Stimulated activated CD8-positive, alpha-beta memory T cell treated with anti-CD3 and anti-CD28 coated beads, Interleukin-12 subunit alpha, Interleukin-12 subunit beta, amount 100 ng/mL, for 4 hours (primary cell): ENCODE data around the gene GAGE12H.
"Not testable (repeated sequence)": the region's sequence is repeated elsewhere in the genome, so short reads cannot be mapped to it uniquely, and the experiment has no call there.

ENCODE experiments used
- DNase-seq: peaks from one replicate; pipeline ENCODE4 v3.0.0-alpha.2; 2020; ENCODE audit warnings: low read depth

GAGE12H gene, protein sequence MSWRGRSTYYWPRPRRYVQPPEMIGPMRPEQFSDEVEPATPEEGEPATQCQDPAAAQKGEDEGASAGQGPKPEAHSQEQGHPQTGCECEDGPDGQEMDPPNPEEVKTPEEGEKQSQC

DNA sequence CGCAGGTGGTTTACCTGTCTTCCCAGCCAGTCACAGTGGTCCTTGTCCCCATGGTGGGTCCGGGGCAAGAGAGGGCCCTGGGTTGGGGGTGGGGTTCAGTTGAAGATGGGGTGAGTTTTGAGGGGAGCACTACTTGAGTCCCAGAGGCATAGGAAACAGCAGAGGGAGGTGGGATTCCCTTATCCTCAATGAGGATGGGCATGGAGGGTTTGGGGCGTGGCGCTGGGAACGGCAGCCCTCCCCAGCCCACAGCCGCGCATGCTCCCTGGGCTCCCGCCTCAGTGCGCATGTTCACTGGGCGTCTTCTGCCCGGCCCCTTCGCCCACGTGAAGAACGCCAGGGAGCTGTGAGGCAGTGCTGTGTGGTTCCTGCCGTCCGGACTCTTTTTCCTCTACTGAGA is at the start of gene GAGE12H:
Gene GAGE12H (plus strand): TSS at position 301 of the 400 bp plus-strand sequence. CDS start 1,155 bp downstream, outside the sequence.
- not testable (repeated sequence) for DNase-seq

DNA sequence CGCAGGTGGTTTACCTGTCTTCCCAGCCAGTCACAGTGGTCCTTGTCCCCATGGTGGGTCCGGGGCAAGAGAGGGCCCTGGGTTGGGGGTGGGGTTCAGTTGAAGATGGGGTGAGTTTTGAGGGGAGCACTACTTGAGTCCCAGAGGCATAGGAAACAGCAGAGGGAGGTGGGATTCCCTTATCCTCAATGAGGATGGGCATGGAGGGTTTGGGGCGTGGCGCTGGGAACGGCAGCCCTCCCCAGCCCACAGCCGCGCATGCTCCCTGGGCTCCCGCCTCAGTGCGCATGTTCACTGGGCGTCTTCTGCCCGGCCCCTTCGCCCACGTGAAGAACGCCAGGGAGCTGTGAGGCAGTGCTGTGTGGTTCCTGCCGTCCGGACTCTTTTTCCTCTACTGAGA is 47.9 kb upstream of the GAGE12H start, which contains the start of gene GAGE12C:
Gene GAGE12C (plus strand): TSS at position 301 of the 400 bp plus-strand sequence. CDS start 1,155 bp downstream, outside the sequence.
- not testable (repeated sequence) for DNase-seq

DNA sequence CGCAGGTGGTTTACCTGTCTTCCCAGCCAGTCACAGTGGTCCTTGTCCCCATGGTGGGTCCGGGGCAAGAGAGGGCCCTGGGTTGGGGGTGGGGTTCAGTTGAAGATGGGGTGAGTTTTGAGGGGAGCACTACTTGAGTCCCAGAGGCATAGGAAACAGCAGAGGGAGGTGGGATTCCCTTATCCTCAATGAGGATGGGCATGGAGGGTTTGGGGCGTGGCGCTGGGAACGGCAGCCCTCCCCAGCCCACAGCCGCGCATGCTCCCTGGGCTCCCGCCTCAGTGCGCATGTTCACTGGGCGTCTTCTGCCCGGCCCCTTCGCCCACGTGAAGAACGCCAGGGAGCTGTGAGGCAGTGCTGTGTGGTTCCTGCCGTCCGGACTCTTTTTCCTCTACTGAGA is 38.3 kb upstream of the GAGE12H start, which contains the start of gene GAGE12D:
Gene GAGE12D (plus strand): TSS at position 301 of the 400 bp plus-strand sequence. CDS start 1,155 bp downstream, outside the sequence.
- not testable (repeated sequence) for DNase-seq

DNA sequence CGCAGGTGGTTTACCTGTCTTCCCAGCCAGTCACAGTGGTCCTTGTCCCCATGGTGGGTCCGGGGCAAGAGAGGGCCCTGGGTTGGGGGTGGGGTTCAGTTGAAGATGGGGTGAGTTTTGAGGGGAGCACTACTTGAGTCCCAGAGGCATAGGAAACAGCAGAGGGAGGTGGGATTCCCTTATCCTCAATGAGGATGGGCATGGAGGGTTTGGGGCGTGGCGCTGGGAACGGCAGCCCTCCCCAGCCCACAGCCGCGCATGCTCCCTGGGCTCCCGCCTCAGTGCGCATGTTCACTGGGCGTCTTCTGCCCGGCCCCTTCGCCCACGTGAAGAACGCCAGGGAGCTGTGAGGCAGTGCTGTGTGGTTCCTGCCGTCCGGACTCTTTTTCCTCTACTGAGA is 28.8 kb upstream of the GAGE12H start, which contains the start of gene GAGE12E:
Gene GAGE12E (plus strand): TSS at position 301 of the 400 bp plus-strand sequence. CDS start 1,155 bp downstream, outside the sequence.
- not testable (repeated sequence) for DNase-seq

DNA sequence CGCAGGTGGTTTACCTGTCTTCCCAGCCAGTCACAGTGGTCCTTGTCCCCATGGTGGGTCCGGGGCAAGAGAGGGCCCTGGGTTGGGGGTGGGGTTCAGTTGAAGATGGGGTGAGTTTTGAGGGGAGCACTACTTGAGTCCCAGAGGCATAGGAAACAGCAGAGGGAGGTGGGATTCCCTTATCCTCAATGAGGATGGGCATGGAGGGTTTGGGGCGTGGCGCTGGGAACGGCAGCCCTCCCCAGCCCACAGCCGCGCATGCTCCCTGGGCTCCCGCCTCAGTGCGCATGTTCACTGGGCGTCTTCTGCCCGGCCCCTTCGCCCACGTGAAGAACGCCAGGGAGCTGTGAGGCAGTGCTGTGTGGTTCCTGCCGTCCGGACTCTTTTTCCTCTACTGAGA is 19.2 kb upstream of the GAGE12H start, which contains the start of gene GAGE12F:
Gene GAGE12F (plus strand): TSS at position 301 of the 400 bp plus-strand sequence. CDS start 1,155 bp downstream, outside the sequence.
- DNase-seq = not testable (repeated sequence)

DNA sequence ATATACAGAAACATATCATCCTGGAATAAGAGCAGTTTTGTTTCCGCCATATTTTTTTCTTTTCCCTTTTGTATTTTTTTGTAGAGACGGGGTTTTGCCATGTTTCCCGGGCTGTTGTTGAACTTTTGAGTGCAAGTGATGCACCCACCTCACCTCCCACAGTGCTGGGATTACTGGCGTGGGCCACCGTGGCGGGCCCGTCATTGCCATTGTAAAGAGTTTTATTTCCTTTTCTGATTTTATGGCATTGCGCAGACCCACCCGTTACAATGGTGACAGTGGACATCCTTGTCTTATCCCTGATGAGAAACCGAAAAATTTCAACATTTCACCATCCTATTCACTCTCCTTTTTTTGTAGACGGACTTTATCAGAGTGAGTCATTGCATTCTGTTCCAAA is 11.0 kb upstream of the GAGE12H start:
- DNase-seq = not testable (repeated sequence)

DNA sequence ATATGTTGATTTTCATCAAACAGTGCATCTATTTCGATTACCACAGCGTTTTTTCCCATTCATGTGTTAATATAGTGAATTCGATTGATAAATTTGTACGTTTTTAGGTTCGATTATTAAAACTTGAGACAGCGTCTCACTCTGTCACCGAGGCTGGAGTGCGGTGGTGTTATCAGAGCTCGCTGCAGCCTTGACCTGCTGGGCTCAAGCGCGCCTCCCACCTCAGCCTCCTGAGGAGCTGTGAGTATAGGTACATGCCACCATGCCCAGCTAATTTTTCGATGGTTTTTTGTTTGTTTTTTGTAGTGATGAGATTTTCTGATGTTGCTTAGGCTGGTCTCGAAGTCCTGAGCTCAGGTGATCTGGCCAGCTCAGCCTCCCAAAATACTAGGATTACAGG is 10.6 kb upstream of the GAGE12H start:
- not testable (repeated sequence) for DNase-seq

DNA sequence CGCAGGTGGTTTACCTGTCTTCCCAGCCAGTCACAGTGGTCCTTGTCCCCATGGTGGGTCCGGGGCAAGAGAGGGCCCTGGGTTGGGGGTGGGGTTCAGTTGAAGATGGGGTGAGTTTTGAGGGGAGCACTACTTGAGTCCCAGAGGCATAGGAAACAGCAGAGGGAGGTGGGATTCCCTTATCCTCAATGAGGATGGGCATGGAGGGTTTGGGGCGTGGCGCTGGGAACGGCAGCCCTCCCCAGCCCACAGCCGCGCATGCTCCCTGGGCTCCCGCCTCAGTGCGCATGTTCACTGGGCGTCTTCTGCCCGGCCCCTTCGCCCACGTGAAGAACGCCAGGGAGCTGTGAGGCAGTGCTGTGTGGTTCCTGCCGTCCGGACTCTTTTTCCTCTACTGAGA is 9.6 kb upstream of the GAGE12H start, which contains the start of gene GAGE12G:
Gene GAGE12G (plus strand): TSS at position 301 of the 400 bp plus-strand sequence. CDS start 1,155 bp downstream, outside the sequence.
- not testable (repeated sequence) for DNase-seq

DNA sequence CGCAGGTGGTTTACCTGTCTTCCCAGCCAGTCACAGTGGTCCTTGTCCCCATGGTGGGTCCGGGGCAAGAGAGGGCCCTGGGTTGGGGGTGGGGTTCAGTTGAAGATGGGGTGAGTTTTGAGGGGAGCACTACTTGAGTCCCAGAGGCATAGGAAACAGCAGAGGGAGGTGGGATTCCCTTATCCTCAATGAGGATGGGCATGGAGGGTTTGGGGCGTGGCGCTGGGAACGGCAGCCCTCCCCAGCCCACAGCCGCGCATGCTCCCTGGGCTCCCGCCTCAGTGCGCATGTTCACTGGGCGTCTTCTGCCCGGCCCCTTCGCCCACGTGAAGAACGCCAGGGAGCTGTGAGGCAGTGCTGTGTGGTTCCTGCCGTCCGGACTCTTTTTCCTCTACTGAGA is 9.4 kb downstream of the GAGE12H start, which contains the start of gene GAGE2A:
Gene GAGE2A (plus strand): TSS at position 301 of the 400 bp plus-strand sequence. CDS start 1,155 bp downstream, outside the sequence.
- not testable (repeated sequence) for DNase-seq

DNA sequence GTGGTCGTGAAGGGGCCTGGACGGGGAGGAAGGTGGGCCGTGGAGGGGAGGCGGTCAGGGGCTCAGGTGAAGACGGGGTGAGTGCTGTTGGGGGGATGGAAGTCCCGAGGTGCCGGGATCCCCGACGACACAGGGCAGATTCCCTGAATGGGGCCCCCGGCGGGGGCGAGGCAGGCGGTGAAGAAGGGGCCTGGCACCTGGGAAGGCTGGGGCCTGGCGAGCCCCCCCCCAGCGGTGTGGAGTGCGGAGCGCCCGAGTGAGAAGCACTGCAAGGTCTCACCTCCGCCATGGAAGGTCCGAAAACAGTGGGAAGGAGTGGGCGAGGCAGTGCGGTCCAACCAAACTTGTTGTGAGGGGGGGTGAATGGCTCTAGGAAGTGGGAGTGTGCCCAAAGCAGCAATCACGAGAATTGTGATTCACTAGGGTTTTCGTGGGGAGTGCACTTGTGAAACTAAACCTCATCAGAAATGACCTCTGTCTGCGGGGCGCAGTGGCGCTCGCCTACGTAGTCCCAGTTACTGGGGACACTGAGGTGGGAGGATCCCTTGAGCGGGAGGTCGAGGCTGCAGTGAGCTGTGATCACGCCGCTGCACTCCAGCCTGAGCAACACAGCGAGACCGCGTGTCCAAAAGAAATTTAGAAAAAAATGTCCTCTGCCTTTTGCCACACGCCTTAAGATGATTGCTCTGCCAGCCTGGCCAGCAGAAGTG is 10.2 kb downstream of the GAGE12H start:
- DNase-seq = not testable (repeated sequence)

DNA sequence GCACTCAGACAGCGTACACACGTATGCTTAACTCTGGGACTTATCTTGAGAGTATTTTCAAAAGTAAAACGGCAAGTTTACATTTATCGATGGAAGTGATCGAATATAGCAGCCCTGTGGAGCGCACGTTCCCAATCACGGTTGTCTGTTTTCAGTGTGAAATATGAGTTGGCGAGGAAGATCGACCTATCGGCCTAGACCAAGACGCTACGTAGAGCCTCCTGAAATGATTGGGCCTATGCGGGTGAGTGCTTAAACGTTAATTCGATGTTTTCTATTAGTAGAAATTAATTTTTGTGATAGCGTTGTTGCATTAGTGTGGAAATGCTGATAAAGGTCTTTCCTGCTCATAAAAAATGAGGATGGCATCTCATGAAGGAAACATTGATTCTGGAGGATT is 10.7 kb downstream of the GAGE12H start:
- not testable (repeated sequence) for DNase-seq

DNA sequence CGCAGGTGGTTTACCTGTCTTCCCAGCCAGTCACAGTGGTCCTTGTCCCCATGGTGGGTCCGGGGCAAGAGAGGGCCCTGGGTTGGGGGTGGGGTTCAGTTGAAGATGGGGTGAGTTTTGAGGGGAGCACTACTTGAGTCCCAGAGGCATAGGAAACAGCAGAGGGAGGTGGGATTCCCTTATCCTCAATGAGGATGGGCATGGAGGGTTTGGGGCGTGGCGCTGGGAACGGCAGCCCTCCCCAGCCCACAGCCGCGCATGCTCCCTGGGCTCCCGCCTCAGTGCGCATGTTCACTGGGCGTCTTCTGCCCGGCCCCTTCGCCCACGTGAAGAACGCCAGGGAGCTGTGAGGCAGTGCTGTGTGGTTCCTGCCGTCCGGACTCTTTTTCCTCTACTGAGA is 19.0 kb downstream of the GAGE12H start, which contains the start of gene GAGE1:
Gene GAGE1 (plus strand): TSS at position 301 of the 400 bp plus-strand sequence. CDS start 1,155 bp downstream, outside the sequence.
- not testable (repeated sequence) for DNase-seq

DNA sequence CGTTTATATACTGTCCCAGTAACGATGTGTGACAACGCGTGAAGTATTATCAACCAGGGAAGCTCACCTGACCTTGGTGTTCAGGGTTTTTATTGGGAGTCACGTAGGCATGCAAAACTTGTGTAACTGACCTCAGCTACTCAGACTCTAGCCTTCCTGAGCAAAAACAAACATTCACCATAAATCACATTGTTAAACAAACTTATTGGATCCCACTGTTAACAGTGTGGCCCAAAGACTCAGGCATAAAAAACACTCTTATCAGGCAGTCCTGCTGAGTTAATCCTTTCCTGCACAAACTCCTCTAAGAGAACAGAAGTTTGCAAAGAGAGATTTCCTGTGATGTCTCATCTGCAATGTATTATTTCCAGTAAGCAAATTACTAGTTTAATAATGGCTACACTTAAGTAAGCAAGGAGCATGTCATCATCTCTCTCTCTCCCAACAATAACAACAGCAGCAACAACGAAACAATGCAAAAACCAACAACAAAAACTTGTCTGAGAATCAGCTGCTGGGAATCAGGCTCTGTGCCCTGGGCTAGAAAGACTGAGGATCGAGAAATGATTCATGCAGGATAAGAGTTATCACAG is 31.1 kb downstream of the GAGE12H start:
- DNase-seq = no peak

DNA sequence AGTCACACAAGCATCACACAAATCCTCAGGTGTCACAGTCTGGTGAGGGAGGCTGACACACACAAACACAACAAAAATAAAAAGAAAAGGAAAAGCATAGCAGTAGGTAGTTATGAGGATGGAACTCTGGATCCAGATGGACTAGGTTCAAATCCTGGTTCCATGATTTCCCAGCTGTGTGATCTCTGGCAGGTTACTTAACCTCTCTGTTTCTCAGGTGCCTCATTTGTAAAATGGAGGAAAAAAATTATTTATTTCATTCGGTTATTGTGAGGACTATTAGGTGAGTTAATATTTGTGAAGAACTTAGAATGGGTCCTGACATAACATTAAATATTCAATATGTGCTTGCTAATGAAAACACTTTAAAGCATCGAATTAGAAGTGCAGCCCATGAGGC is 38.8 kb downstream of the GAGE12H start:
- DNase-seq = no peak

DNA sequence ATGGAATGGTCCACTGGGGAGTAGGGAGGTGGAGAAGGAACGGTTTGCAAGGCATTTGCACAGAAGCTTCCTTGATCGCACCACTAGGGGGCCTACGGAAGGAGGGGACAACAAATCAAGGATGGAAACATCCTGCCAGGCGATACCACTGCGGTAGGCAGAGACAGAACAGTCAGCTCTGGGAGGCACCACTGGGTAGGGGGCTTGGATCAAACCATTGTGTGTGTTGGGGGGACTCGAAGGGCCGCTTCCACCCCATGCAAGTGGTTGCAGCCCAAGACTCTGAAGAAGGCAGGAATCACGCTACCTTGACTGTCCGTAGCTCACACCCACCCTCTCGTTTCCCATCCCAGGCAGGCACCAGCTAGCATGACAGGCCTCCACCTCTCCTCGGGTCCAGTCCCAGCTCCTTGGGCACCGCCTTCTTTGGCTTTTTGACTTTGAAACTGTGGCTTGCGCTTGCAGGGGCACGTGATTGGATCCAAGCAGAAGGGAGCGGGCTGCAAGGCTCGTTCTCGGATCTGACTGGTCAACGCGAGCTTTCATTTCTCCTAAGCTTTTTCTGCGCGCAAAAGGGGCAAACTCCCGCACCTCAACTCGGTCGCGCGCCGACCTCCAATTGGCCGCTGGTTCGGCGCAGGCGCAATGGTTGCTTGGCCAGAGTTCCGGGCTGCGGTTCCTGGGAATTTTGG is 47.5 kb downstream of the GAGE12H start:
- no peak for DNase-seq
